B cell (primary cell): ENCODE results near the gene MRPL41.
A peak's percentile ranks its signal among the peaks of the same experiment; 100 is the strongest.

Experiments used
- EZH2 ChIP-seq: IDR thresholded peaks from 2 replicates; pipeline ENCODE4 v1.6.1; 2012; ENCODE audit warnings: borderline replicate concordance, low read depth, mild to moderate bottlenecking, moderate library complexity, low read length; ENCODE audit not compliant: insufficient read depth, poor library complexity, severe bottlenecking
- TF ChIP-seq, protein P1 (sequence below): fragments of 200-600 bp; IDR thresholded peaks from one replicate; pipeline ENCODE4 v1.8.0; 2022; ENCODE audit warnings: antibody characterized with exemption, mild to moderate bottlenecking

- TF ChIP-seq, protein P1, sequence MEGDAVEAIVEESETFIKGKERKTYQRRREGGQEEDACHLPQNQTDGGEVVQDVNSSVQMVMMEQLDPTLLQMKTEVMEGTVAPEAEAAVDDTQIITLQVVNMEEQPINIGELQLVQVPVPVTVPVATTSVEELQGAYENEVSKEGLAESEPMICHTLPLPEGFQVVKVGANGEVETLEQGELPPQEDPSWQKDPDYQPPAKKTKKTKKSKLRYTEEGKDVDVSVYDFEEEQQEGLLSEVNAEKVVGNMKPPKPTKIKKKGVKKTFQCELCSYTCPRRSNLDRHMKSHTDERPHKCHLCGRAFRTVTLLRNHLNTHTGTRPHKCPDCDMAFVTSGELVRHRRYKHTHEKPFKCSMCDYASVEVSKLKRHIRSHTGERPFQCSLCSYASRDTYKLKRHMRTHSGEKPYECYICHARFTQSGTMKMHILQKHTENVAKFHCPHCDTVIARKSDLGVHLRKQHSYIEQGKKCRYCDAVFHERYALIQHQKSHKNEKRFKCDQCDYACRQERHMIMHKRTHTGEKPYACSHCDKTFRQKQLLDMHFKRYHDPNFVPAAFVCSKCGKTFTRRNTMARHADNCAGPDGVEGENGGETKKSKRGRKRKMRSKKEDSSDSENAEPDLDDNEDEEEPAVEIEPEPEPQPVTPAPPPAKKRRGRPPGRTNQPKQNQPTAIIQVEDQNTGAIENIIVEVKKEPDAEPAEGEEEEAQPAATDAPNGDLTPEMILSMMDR: peak; percentile 94
- no peak for TF ChIP-seq EZH2
These were observed 27.0 kb downstream of the MRPL41 start, which contains the start of gene DPH7 for GRCh38 chr9:137578518-137579258.
